DOHH2 (cell line): ENCODE data around the gene MRC2.

Experiments
- H3F3A ChIP-seq: fragments of 200-600 bp; sonication (generic), shearing (Covaris generic); 2 replicates; pipeline ENCODE4 v1.6.0; 2016; ENCODE audit warnings: antibody characterized with exemption, mild to moderate bottlenecking; ENCODE audit not compliant: control insufficient read depth, insufficient read depth
- H3K27ac ChIP-seq: fragments of 200-600 bp; sonication (generic); 2 replicates; pipeline ENCODE4 v1.5.1; 2014; ENCODE audit warnings: low read depth, mild to moderate bottlenecking, low read length, moderate library complexity
- H3K27me3 ChIP-seq: fragments of 200-600 bp; sonication (generic); 2 replicates; pipeline ENCODE4 v1.6.1; 2014; ENCODE audit warnings: mild to moderate bottlenecking, low read length, mixed read lengths; ENCODE audit not compliant: control insufficient read depth
- H3K36me3 ChIP-seq: fragments of 200-600 bp; sonication (generic); 2 replicates; pipeline ENCODE4 v1.6.1; 2014; ENCODE audit warnings: mild to moderate bottlenecking, low read length, moderate library complexity, mixed read lengths; ENCODE audit not compliant: control insufficient read depth
- H3K4me1 ChIP-seq: fragments of 200-600 bp; sonication (generic); 2 replicates; pipeline ENCODE4 v1.6.1; 2014; ENCODE audit warnings: mild to moderate bottlenecking, low read length, mixed read lengths; ENCODE audit not compliant: control insufficient read depth
- H3K4me2 ChIP-seq: fragments of 200-600 bp; sonication (generic); 2 replicates; pipeline ENCODE4 v1.6.0; 2014; ENCODE audit warnings: mild to moderate bottlenecking, low read length, moderate library complexity
- H3K4me3 ChIP-seq: fragments of 200-600 bp; sonication (generic); 2 replicates; pipeline ENCODE4 v1.5.1; 2014; ENCODE audit warnings: mild to moderate bottlenecking, low read length, mixed read lengths
- H3K79me2 ChIP-seq: fragments of 200-600 bp; sonication (generic); 2 replicates; pipeline ENCODE4 v1.6.1; 2014; ENCODE audit warnings: mild to moderate bottlenecking, low read length, mixed read lengths; ENCODE audit not compliant: control insufficient read depth
- H3K9me2 ChIP-seq: fragments of 200-600 bp; sonication (generic); replicated peaks from 2 replicates; pipeline ENCODE4 v1.6.1; 2014; ENCODE audit warnings: mild to moderate bottlenecking, low read length, mixed read lengths; ENCODE audit not compliant: control insufficient read depth
- H3K9me3 ChIP-seq: fragments of 200-600 bp; sonication (generic); 2 replicates; pipeline ENCODE4 v1.6.1; 2014; ENCODE audit warnings: antibody characterized with exemption, low read length, mixed read lengths; ENCODE audit not compliant: control insufficient read depth, insufficient read depth
- H4K20me1 ChIP-seq: fragments of 200-600 bp; sonication (generic); 2 replicates; pipeline ENCODE4 v1.6.0; 2014; ENCODE audit warnings: low read depth, mild to moderate bottlenecking, antibody characterized with exemption, low read length, moderate library complexity; ENCODE audit not compliant: control insufficient read depth, insufficient read depth
- CTCF ChIP-seq: fragments of 200-600 bp; sonication (generic); IDR thresholded peaks from one replicate; pipeline ENCODE4 v1.5.1; 2014; ENCODE audit warnings: antibody characterized with exemption, mild to moderate bottlenecking, low read depth, low read length; ENCODE audit not compliant: poor library complexity, severe bottlenecking
- EZH2phosphoT487 ChIP-seq: fragments of 200-600 bp; sonication (generic); IDR thresholded peaks from 2 replicates; pipeline ENCODE4 v1.6.1; 2017; ENCODE audit warnings: borderline replicate concordance, mild to moderate bottlenecking, antibody characterized with exemption, low read length, moderate library complexity, mixed read lengths

Gene MRC2

GRCh38 chr17:62629556-62630364 is 2.3 kb downstream of the MRC2 start:
- Histone ChIP-seq H3K4me1 (0 out of 2 replicates have a peak, but pooled peaks cover 3% of the 10 kb centered on the region), H3K9me3 (no peaks in the 10 kb centered on the region), H3F3A (no peaks in the 10 kb centered on the region), H4K20me1 (no peaks in the 10 kb centered on the region), H3K27me3 (peaks cover 35% of the 10 kb centered on the region), H3K9me2 (no peaks in the 10 kb centered on the region), H3K4me3 (no peak overlapping the region), H3K27ac (no peak overlapping the region), H3K36me3 (no peaks in the 10 kb centered on the region), H3K4me2 (no peak overlapping the region), H3K79me2 (no peaks in the 10 kb centered on the region)
- TF ChIP-seq EZH2phosphoT487 (no peak), CTCF (no peak)

- peaks cover 35% of the 10 kb centered on the region for H3K27me3 ChIP-seq
- TF ChIP-seq EZH2phosphoT487 (no peak), CTCF (no peak)
- H3K4me2 ChIP-seq = no peak overlapping the region
- no peak overlapping the region for H3K27ac ChIP-seq
- no peaks in the 10 kb centered on the region for H3K9me3 ChIP-seq
- no peaks in the 10 kb centered on the region for H3K79me2 ChIP-seq
- H3K4me3 ChIP-seq = no peak overlapping the region
- H3K36me3 ChIP-seq = no peaks in the 10 kb centered on the region
- no peaks in the 10 kb centered on the region for H3K9me2 ChIP-seq
- H3F3A ChIP-seq = no peaks in the 10 kb centered on the region
- 0 out of 2 replicates have a peak, but pooled peaks cover 3% of the 10 kb centered on the region for H3K4me1 ChIP-seq
- H4K20me1 ChIP-seq = no peaks in the 10 kb centered on the region
Measured at GRCh38 chr17:62630365-62631085, 3.1 kb downstream of the MRC2 start.

- Histone ChIP-seq H3K27me3 (peaks cover 35% of the 10 kb centered on the region), H3K27ac (no peak overlapping the region), H3K4me2 (no peak overlapping the region)
Measured at GRCh38 chr17:62631086-62631935, 3.8 kb downstream of the MRC2 start.

More at GRCh38 chr17:62631086-62631935, 3.8 kb downstream of the MRC2 start:
- no peak for TF ChIP-seq EZH2phosphoT487
- no peak for TF ChIP-seq CTCF
- 0 out of 2 replicates have a peak, but pooled peaks cover 3% of the 10 kb centered on the region for H3K4me1 ChIP-seq
- H3K79me2 ChIP-seq = no peaks in the 10 kb centered on the region
- no peaks in the 10 kb centered on the region for H3F3A ChIP-seq
- H4K20me1 ChIP-seq = no peaks in the 10 kb centered on the region
- H3K4me3 ChIP-seq = no peak overlapping the region
- no peaks in the 10 kb centered on the region for H3K9me2 ChIP-seq
- H3K36me3 ChIP-seq = no peaks in the 10 kb centered on the region
- H3K9me3 ChIP-seq = no peaks in the 10 kb centered on the region
